ENCODE measurements around the gene NCKAP5. TPM values are rescaled to one million over a fixed set of nuclear protein-coding genes. Genes with fewer than 3 reads are reported as not detected.

NCKAP5 gene
- total and polyA plus RNA-seq, 2 of the 8 experiments (the other 6 are each of a cell fraction or from before 2014, with no cell fraction given): 0.27 to 0.86 TPM

DNA sequence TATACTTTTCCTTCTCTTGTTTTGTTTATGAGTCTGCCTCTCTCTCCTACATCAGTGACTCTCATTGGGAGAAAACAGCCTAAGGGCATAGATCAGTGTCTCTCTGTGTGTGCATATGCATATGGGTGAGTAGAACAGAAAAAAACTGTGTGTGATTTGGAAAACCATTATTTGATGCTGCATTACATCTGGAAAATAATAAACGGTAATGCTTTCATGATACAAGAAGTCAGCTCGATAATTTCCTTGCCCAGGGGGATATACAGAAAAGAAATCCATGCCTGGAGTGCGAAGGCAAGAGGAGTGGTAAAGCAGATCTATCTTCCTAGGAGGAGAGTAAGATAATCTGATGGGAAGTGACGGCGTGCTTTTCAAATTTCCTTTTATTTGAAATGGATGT lies 676.8 kb downstream of the NCKAP5 start:
- TF ChIP-seq RNF2 (IDR thresholded peaks at IDR 0.05; ENCODE audit: borderline replicate concordance, low read depth, low read length, missing control alignments, poor library complexity, severe bottlenecking) (no peak), NRF1 (IDR thresholded peaks at IDR 0.05; ENCODE audit: low read depth, low read length) (no peak), NANOG (IDR thresholded peaks at IDR 0.05; ENCODE audit: insufficient read depth, low read depth, low read length, poor library complexity, severe bottlenecking) (no peak), CBX8 (IDR thresholded peaks at IDR 0.05; ENCODE audit: borderline replicate concordance, low read depth, low read length) (no peak), GTF2F1 (IDR thresholded peaks at IDR 0.05; ENCODE audit: borderline replicate concordance, low read depth, low read length) (no peak), SIX5 (IDR thresholded peaks at IDR 0.05; ENCODE audit: low read depth, low read length) (no peak), EGR1 (IDR thresholded peaks at IDR 0.05; ENCODE audit: borderline replicate concordance, low read depth, low read length) (no peak), EZH2 (IDR thresholded peaks at IDR 0.05; ENCODE audit: low read depth, low read length, severe bottlenecking) (no peak), ATF2 (IDR thresholded peaks at IDR 0.05; ENCODE audit: low read length) (no peak), POLR2A (IDR thresholded peaks at IDR 0.05; ENCODE audit: control extremely low read depth in 1 of 2, low read depth in 2 of 2, low read length in 2 of 2) (no peak)
- H2BK12ac ChIP-seq (ENCODE audit: low read depth, low read length): no peak overlapping the region
- ChIA-PET POLR2A (ENCODE audit: partially characterized antibody) (no interaction called here), CTCF (ENCODE audit: partially characterized antibody) (interaction anchor here (1.7 kb wide), 2 partner anchors 12 to 17 kb away, joined by 4 read pairs; no protein-coding TSS in a partner anchor)
- H3K9me3 ChIP-seq (ENCODE audit: insufficient read depth in 2 of 2, low read depth in 1 of 2, low read length in 1 of 2): no peaks in the 10 kb centered on the region
- no peaks in the 10 kb centered on the region for H3K79me2 ChIP-seq (ENCODE audit: control insufficient read depth in 1 of 2, insufficient read depth in 2 of 2, low read length in 2 of 2)
- no peak overlapping the region for H2BK15ac ChIP-seq (ENCODE audit: low read length)
- no peak overlapping the region for H2BK5ac ChIP-seq (ENCODE audit: low read depth, low read length)
- no peak overlapping the region for H4K8ac ChIP-seq (ENCODE audit: extremely low read depth, insufficient read depth, low read length)
- no peak overlapping the region for H3K18ac ChIP-seq (ENCODE audit: extremely low read depth, low read length)
- H3K23ac ChIP-seq (ENCODE audit: insufficient read length): no peak overlapping the region
- no peak overlapping the region for H3K4me2 ChIP-seq (ENCODE audit: insufficient read depth in 1 of 2, low read depth in 2 of 2, low read length in 2 of 2)
- no peaks in the 10 kb centered on the region for H3K4me1 ChIP-seq (replicated peaks in 1 of 4; ENCODE audit: control insufficient read depth in 3 of 4, insufficient read depth in 4 of 4, low read length in 3 of 4)
- H3K23me2 ChIP-seq (ENCODE audit: low read depth, low read length): no peaks in the 10 kb centered on the region
- DNase-seq (ENCODE audit: low read depth in 1 of 2, low spot score in 2 of 2) (no peak), FAIRE-seq (no peak)
- no peak overlapping the region for H3K9ac ChIP-seq (replicated peaks in 1 of 4; ENCODE audit: extremely low read depth in 1 of 4, low read depth in 3 of 4, low read length in 3 of 4)
- H4K5ac ChIP-seq (ENCODE audit: insufficient read length, low read depth, low read length): no peak overlapping the region
- H3K4ac ChIP-seq (replicated peaks; ENCODE audit: insufficient read length, low read depth, low read length): no peak overlapping the region
- H4K91ac ChIP-seq (replicated peaks; ENCODE audit: insufficient read length, low read length): no peak overlapping the region
- no peak overlapping the region for H2BK20ac ChIP-seq (ENCODE audit: low read length)
- no peaks in the 10 kb centered on the region for H3K79me1 ChIP-seq (ENCODE audit: low read depth, low read length)
- H3K14ac ChIP-seq (ENCODE audit: insufficient read length): no peak overlapping the region
- no peaks in the 10 kb centered on the region for H3K27me3 ChIP-seq (replicated peaks in 1 of 4; ENCODE audit: control insufficient read depth in 3 of 4, extremely low read depth in 1 of 4, insufficient read depth in 3 of 4, low read length in 3 of 4)
- no peak overlapping the region for H3K27ac ChIP-seq (ENCODE audit: low read depth, low read length)
- no peak overlapping the region for H2AK5ac ChIP-seq (ENCODE audit: low read depth, low read length)
- H3K56ac ChIP-seq (replicated peaks; ENCODE audit: insufficient read length, low read depth, low read length): no peak overlapping the region
- H4K20me1 ChIP-seq (replicated peaks in 1 of 2; ENCODE audit: control insufficient read depth in 1 of 2, insufficient read depth in 2 of 2, low read length in 2 of 2): no peaks in the 10 kb centered on the region
- no peak overlapping the region for H2AFZ ChIP-seq (ENCODE audit: low read length)
- no peak overlapping the region for H2BK120ac ChIP-seq (replicated peaks; ENCODE audit: low read depth, low read length)
- WGBS, 2 experiments (ENCODE audit: extremely low coverage in 1 of 2, insufficient coverage in 1 of 2, insufficient read length in 1 of 2, insufficient replicate concordance in 2 of 2, low coverage in 1 of 2, low lambda C conversion rate in 2 of 2, missing lambda C conversion rate in 1 of 2): 90% methylated on average over 5 of the region's 5 CpGs; no CpG with 5 or more reads in 1 of the 2 experiments
- no peaks in the 10 kb centered on the region for H3K36me3 ChIP-seq (ENCODE audit: control insufficient read depth in 2 of 4, insufficient read depth in 4 of 4, low read length in 3 of 4)
- no peak overlapping the region for H3K4me3 ChIP-seq (ENCODE audit: extremely low read depth in 1 of 4, insufficient read depth in 2 of 4, low read depth in 3 of 4, low read length in 4 of 4)
